SW 1271 (cell line): ENCODE results near the gene CALN1.
"Not testable (repeated sequence)": the region's sequence is repeated elsewhere in the genome, so short reads cannot be mapped to it uniquely, and the experiment has no call there.

ENCODE experiments used
- DNase-seq, 2 experiments: peaks; one replicate each; lab custom pipeline; 2025; lab: John Stamatoyannopoulos, UW

CALN1 gene

GRCh38 chr7:71868797-71869196 lies 543.3 kb downstream of the CALN1 start:
- peak in 1 of 2 experiments; percentile 55 for DNase-seq

GRCh38 chr7:71867626-71868025 lies 544.5 kb downstream of the CALN1 start:
- no peak for DNase-seq

- DNase-seq, result no peak
These were observed 547.0 kb downstream of the CALN1 start for GRCh38 chr7:71865172-71865571.

GRCh38 chr7:71864130-71864529 lies 548.0 kb downstream of the CALN1 start:
- no peak for DNase-seq

- DNase-seq, result no peak
These were observed 551.6 kb downstream of the CALN1 start for GRCh38 chr7:71860572-71860971.

GRCh38 chr7:71857338-71857737 lies 554.8 kb downstream of the CALN1 start:
- no peak for DNase-seq

GRCh38 chr7:71854546-71855397 lies 557.4 kb downstream of the CALN1 start:
- no peak for DNase-seq

GRCh38 chr7:71851776-71852498 lies 560.2 kb downstream of the CALN1 start:
- no peak for DNase-seq

GRCh38 chr7:71846160-71846559 lies 566.0 kb downstream of the CALN1 start:
- no peak for DNase-seq

GRCh38 chr7:71843676-71844075 lies 568.5 kb downstream of the CALN1 start:
- DNase-seq, result no peak

- DNase-seq, result no peak
These were observed 569.4 kb downstream of the CALN1 start for GRCh38 chr7:71842786-71843185.

GRCh38 chr7:71842381-71842780 lies 569.8 kb downstream of the CALN1 start:
- DNase-seq, result no peak

GRCh38 chr7:71835056-71835455 lies 577.1 kb downstream of the CALN1 start:
- no peak for DNase-seq

GRCh38 chr7:71829515-71829914 lies 582.6 kb downstream of the CALN1 start:
- DNase-seq, result no peak

GRCh38 chr7:71828361-71828760 lies 583.8 kb downstream of the CALN1 start:
- DNase-seq, result no peak

- no peak for DNase-seq
These were observed 586.0 kb downstream of the CALN1 start for GRCh38 chr7:71826141-71826540.

- peak; percentile 14 to 22 for DNase-seq
These were observed 588.0 kb downstream of the CALN1 start for GRCh38 chr7:71824006-71824760.

GRCh38 chr7:71822406-71822805 lies 589.7 kb downstream of the CALN1 start:
- not testable (repeated sequence) for DNase-seq

- DNase-seq, result no peak
These were observed 594.2 kb downstream of the CALN1 start for GRCh38 chr7:71817916-71818315.

- no peak for DNase-seq
These were observed 604.0 kb downstream of the CALN1 start for GRCh38 chr7:71808115-71808514.

GRCh38 chr7:71804256-71804655 lies 607.9 kb downstream of the CALN1 start:
- DNase-seq, result no peak

GRCh38 chr7:71801976-71802375 lies 610.2 kb downstream of the CALN1 start:
- no peak for DNase-seq

- no peak for DNase-seq
These were observed 611.8 kb downstream of the CALN1 start for GRCh38 chr7:71800321-71800720.
